HepG2 (cell line): ENCODE results near the gene OR5W2. TPM values are rescaled to one million over a fixed set of nuclear protein-coding genes. Genes with fewer than 3 reads are reported as not detected.
A peak's percentile ranks its signal among the peaks of the same experiment; 100 is the strongest.

Experiments used
- ATAC-seq: fragments of 200-7000 bp; cut with Tn5 transposase; 3 replicates; pipeline ENCODE4 v1.9.1; 2020; ENCODE audit warnings: mild to moderate bottlenecking, moderate library complexity
- BruUV-seq: library from RNA; stranded (reverse); fragments of 400-500 nt; replicated peaks from 2 replicates; lab custom pipeline; 2021; lab: Mats Ljungman, UMichigan
- CTCF ChIA-PET: fragments of 300-600 bp; formaldehyde crosslinking; extraction: SDS; loops from one replicate; lab custom pipeline; 2021; ENCODE audit warnings: low total read pairs, inconsistent platforms, low intra/inter-chr PET ratio; lab: Yijun Ruan, JAX
- POLR2A ChIA-PET: fragments of 350-600 bp; sonication (Branson Sonifier 250); formaldehyde crosslinking; loops from one replicate; lab custom pipeline; 2020; ENCODE audit warnings: antibody characterized with exemption, inconsistent platforms; lab: Yijun Ruan, JAX
- DNase-seq: peaks from one replicate; pipeline ENCODE4 v3.0.0-alpha.2; 2015; ENCODE audit warnings: low spot score
- FAIRE-seq: peaks from 3 replicates; lab custom pipeline; 2011; peaks lifted over from hg19 to GRCh38; lab: Jason Lieb, UNC
- H2AFZ ChIP-seq: one replicate; pipeline ENCODE4 v1.6.1; 2011; ENCODE audit warnings: low read length, inconsistent platforms
- H3K27ac ChIP-seq: fragments of 300-600 bp; 3 replicates; pipeline ENCODE4 v1.8.0; 2011; ENCODE audit warnings: mixed run types, mild to moderate bottlenecking, mixed read lengths, low read length, inconsistent platforms; ENCODE audit not compliant: insufficient read depth; ENCODE audit errors: extremely low read length
- H3K27me3 ChIP-seq, 2 experiments: fragments of 200-600 bp in 1 of 2; 2 replicates in 1 of 2; 3 replicates in 1 of 2; pipeline versions ENCODE4 v1.6.0 to v1.8.0; 2011; ENCODE audit warnings: low read length in 2 of 2, mild to moderate bottlenecking in 2 of 2, moderate library complexity in 2 of 2, inconsistent platforms in 1 of 2; ENCODE audit not compliant: insufficient read depth in 2 of 2, control insufficient read depth in 1 of 2
- H3K36me3 ChIP-seq, 2 experiments: fragments of 200-600 bp in 1 of 2; replicated peaks in 1 of 2; 2 replicates in 1 of 2; 3 replicates in 1 of 2; pipeline versions ENCODE4 v1.5.1 to v1.8.0; 2011; ENCODE audit warnings: low read length in 2 of 2, inconsistent platforms in 1 of 2; ENCODE audit not compliant: insufficient read depth in 2 of 2, control insufficient read depth in 1 of 2
- H3K4me1 ChIP-seq: 2 replicates; pipeline ENCODE4 v1.5.1; 2012; ENCODE audit warnings: low read length, inconsistent platforms; ENCODE audit not compliant: insufficient read depth
- H3K4me2 ChIP-seq: 2 replicates; pipeline ENCODE4 v1.6.0; 2011; ENCODE audit warnings: low read depth, low read length, inconsistent platforms
- H3K4me3 ChIP-seq, 3 experiments: fragments of 200-600 bp in 1 of 3; sonication (generic), shearing (Covaris generic) in 1 of 3; replicated peaks in 1 of 3; 2 replicates each; pipeline ENCODE4 v1.5.1; 2011 to 2016; ENCODE audit warnings: low read length in 3 of 3, inconsistent platforms in 2 of 3, low read depth in 2 of 3, mild to moderate bottlenecking in 2 of 3, control low read depth in 1 of 3, mixed read lengths in 1 of 3; ENCODE audit not compliant: insufficient read depth in 1 of 3
- H3K79me2 ChIP-seq: one replicate; pipeline ENCODE4 v1.6.1; 2011; ENCODE audit warnings: low read length, inconsistent platforms; ENCODE audit not compliant: insufficient read depth
- H3K9ac ChIP-seq: 2 replicates; pipeline ENCODE4 v1.6.0; 2011; ENCODE audit warnings: mild to moderate bottlenecking, low read depth, low read length, inconsistent platforms; ENCODE audit not compliant: insufficient read depth
- H3K9me3 ChIP-seq: 2 replicates; pipeline ENCODE4 v1.5.1; 2012; ENCODE audit warnings: mild to moderate bottlenecking, low read length
- H4K20me1 ChIP-seq: 2 replicates; pipeline ENCODE4 v1.6.0; 2011; ENCODE audit warnings: inconsistent platforms, mild to moderate bottlenecking, low read length, moderate library complexity; ENCODE audit not compliant: insufficient read depth
- CTCF ChIP-seq: sonication (generic); formaldehyde crosslinking; IDR thresholded peaks from 2 replicates; pipeline ENCODE4 v1.5.0; 2020; ENCODE audit warnings: mild to moderate bottlenecking, missing genetic modification reagents, moderate library complexity
- DDIT3 ChIP-seq: sonication (generic); formaldehyde crosslinking; IDR thresholded peaks from 2 replicates; pipeline ENCODE4 v1.4.0; 2020; ENCODE audit warnings: mild to moderate bottlenecking, missing genetic modification reagents
- ERF ChIP-seq: IDR thresholded peaks from 2 replicates; pipeline ENCODE4 v1.6.1; 2018; ENCODE audit warnings: missing biosample characterization, missing genetic modification reagents
- FOXA1 ChIP-seq, 2 experiments: fragments of 450-650 bp in 1 of 2; sonication (generic) in 1 of 2; formaldehyde crosslinking in 1 of 2; IDR thresholded peaks; 2 replicates each; pipeline versions ENCODE4 v1.4.0 to v1.6.1; 2016 to 2020; ENCODE audit warnings: missing genetic modification reagents in 1 of 2
- HDAC1 ChIP-seq: sonication (generic); formaldehyde crosslinking; IDR thresholded peaks from 2 replicates; pipeline ENCODE4 v1.5.1; 2020; ENCODE audit warnings: mild to moderate bottlenecking, missing genetic modification reagents
- HOXA3 ChIP-seq: sonication (generic); formaldehyde crosslinking; IDR thresholded peaks from 2 replicates; pipeline ENCODE4 v1.5.0; 2020; ENCODE audit warnings: missing genetic modification reagents
- ISL2 ChIP-seq: sonication (generic); formaldehyde crosslinking; IDR thresholded peaks from 2 replicates; pipeline ENCODE4 v1.5.0; 2020; ENCODE audit warnings: missing genetic modification reagents
- KLF13 ChIP-seq: sonication (generic); formaldehyde crosslinking; IDR thresholded peaks from 2 replicates; pipeline ENCODE4 v1.4.0; 2020; ENCODE audit warnings: mild to moderate bottlenecking, missing genetic modification reagents
- POLR2G ChIP-seq: fragments of 200-400 bp; formaldehyde crosslinking; IDR thresholded peaks from 2 replicates; pipeline ENCODE4 v1.6.1; 2018; ENCODE audit warnings: mild to moderate bottlenecking, low read depth, low read length, moderate library complexity
- RCOR2 ChIP-seq: IDR thresholded peaks from 2 replicates; pipeline ENCODE4 v1.6.1; 2016; ENCODE audit warnings: missing biosample characterization, missing genetic modification reagents
- SAFB2 ChIP-seq: sonication (generic); formaldehyde crosslinking; IDR thresholded peaks from 2 replicates; pipeline ENCODE4 v1.5.1; 2020; ENCODE audit warnings: missing genetic modification reagents, low read depth, mild to moderate bottlenecking, borderline replicate concordance
- WIZ ChIP-seq: sonication (generic); formaldehyde crosslinking; IDR thresholded peaks from 2 replicates; pipeline ENCODE4 v1.5.1; 2020; ENCODE audit warnings: mild to moderate bottlenecking, missing genetic modification reagents
- ZNF432 ChIP-seq: sonication (generic); formaldehyde crosslinking; IDR thresholded peaks from 2 replicates; pipeline ENCODE4 v1.5.0; 2020; ENCODE audit warnings: missing genetic modification reagents, mild to moderate bottlenecking, borderline replicate concordance
- ZNF468 ChIP-seq: sonication (generic); formaldehyde crosslinking; IDR thresholded peaks from 2 replicates; pipeline ENCODE4 v1.8.0; 2022; ENCODE audit warnings: mild to moderate bottlenecking, moderate library complexity, missing genetic modification reagents
- WGBS: methylation state at CpG from one replicate; pipeline ENCODE4 v1.1.6; 2017; ENCODE audit warnings: low lambda C conversion rate; 5-methylcytosine and 5-hydroxymethylcytosine counted together
- in situ Hi-C: cut with HindIII; loops from 2 replicates; pipeline ENCODE4 v1.10.0; 2017; ENCODE audit warnings: low pct_unique_long_range_greater_than_20kb; ENCODE audit not compliant: extremely low pct_ligation_motif_present
- intact Hi-C: fragments of 100-400 bp; cut with micrococcal nuclease; formaldehyde crosslinking; loops from one replicate; pipeline ENCODE4 v1.10.0; 2022; ENCODE audit not compliant: unreplicated experiment
- polyA plus RNA-seq, 8 experiments: library from polyadenylated mRNA; depleted of rRNA in 3 of 8; stranded (reverse) in 7 of 8; unstranded in 1 of 8; fragments of >200 nt; fragmentation: Illumina TruSeq in 4 of 8; extraction: Trizol in 4 of 8; gene quantifications; 2 replicates each; pipeline versions ENCODE4 v1.2.1 to v1.2.3, GENCODE V29; 2011 to 2016; ENCODE audit warnings: low read depth in 4 of 8, missing spikeins in 1 of 8, mixed read lengths in 1 of 8; ENCODE audit not compliant: insufficient read depth in 1 of 8
- total RNA-seq, 5 experiments: library from RNA; depleted of rRNA; stranded (reverse); fragments of >200 nt; fragmentation: Illumina TruSeq; extraction: Trizol; gene quantifications; 2 replicates each; pipeline ENCODE4 v1.2.3, GENCODE V29; 2016; ENCODE audit warnings: low read depth in 1 of 5
- TF ChIP-seq, protein P1 (sequence below): sonication (generic); formaldehyde crosslinking; IDR thresholded peaks from 2 replicates; pipeline ENCODE4 v1.9.0; 2021; ENCODE audit warnings: missing genetic modification reagents, borderline replicate concordance
- TF ChIP-seq, protein P2 (sequence below): sonication (generic); formaldehyde crosslinking; conservative IDR thresholded peaks from 2 replicates; pipeline ENCODE4 v1.8.1; 2023; ENCODE audit warnings: missing genetic modification reagents
- TF ChIP-seq, protein P3 (sequence below): sonication (generic); formaldehyde crosslinking; IDR thresholded peaks from 2 replicates; pipeline ENCODE4 v1.5.0; 2020; ENCODE audit warnings: missing genetic modification reagents
- TF ChIP-seq, protein P4 (sequence below): IDR thresholded peaks from 2 replicates; pipeline ENCODE4 v1.6.1; 2016; ENCODE audit warnings: control low read depth

Gene OR5W2
- total and polyA plus RNA-seq, 2 of the 13 experiments (the other 11 are each of a cell fraction or from before 2014, with no cell fraction given): not detected

- 13% methylated on average over 3 of the region's 3 CpGs for WGBS
- CTCF ChIA-PET: interaction anchor here (1.8 kb wide), 1 partner anchor 840 kb away, joined by 17 read pairs; no protein-coding TSS in a partner anchor
- Histone ChIP-seq H3K27ac (no peak overlapping the region), H3K79me2 (no peaks in the 10 kb centered on the region), H3K4me1 (no peaks in the 10 kb centered on the region), H3K4me2 (no peak overlapping the region), H3K9ac (no peak overlapping the region), H3K36me3 (no peaks in the 10 kb centered on the region), H3K27me3 (no peaks in the 10 kb centered on the region), H3K4me3 (no peak overlapping the region), H2AFZ (no peak overlapping the region), H4K20me1 (no peaks in the 10 kb centered on the region), H3K9me3 (no peaks in the 10 kb centered on the region)
- intact Hi-C loops: loop anchor here (1.0 kb wide), 1 partner anchor 840 kb away; no protein-coding TSS in a partner anchor
- BruUV-seq: no TSS peak
- DNase-seq (peak; percentile 23), ATAC-seq (peak; percentile 40; the same call in 1 of the 3 replicates), FAIRE-seq (peak; percentile 12)
- in situ Hi-C loops: loop anchor here (5.0 kb wide), 1 partner anchor 834 kb away; no protein-coding TSS in a partner anchor
- POLR2A ChIA-PET: no interaction called here
- TF ChIP-seq, protein P1, sequence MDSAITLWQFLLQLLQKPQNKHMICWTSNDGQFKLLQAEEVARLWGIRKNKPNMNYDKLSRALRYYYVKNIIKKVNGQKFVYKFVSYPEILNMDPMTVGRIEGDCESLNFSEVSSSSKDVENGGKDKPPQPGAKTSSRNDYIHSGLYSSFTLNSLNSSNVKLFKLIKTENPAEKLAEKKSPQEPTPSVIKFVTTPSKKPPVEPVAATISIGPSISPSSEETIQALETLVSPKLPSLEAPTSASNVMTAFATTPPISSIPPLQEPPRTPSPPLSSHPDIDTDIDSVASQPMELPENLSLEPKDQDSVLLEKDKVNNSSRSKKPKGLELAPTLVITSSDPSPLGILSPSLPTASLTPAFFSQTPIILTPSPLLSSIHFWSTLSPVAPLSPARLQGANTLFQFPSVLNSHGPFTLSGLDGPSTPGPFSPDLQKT (CRISPR knock-in tag): no peak
- TF ChIP-seq HOXA3 (CRISPR knock-in tag) (no peak), POLR2G (no peak), WIZ (no peak), ERF (CRISPR knock-in tag) (no peak), CTCF (peak; percentile 63), KLF13 (CRISPR knock-in tag) (no peak), FOXA1 (IDR thresholded peaks at IDR 0.05) (no peak), FOXA1 (CRISPR knock-in tag; IDR thresholded peaks at IDR 0.05) (0 out of 2 replicates have a peak, but pooled peaks have one; percentile 37), DDIT3 (CRISPR knock-in tag) (no peak), ZNF432 (CRISPR knock-in tag) (no peak), HDAC1 (CRISPR knock-in tag) (no peak), SAFB2 (no peak), ZNF468 (CRISPR knock-in tag) (no peak), ISL2 (CRISPR knock-in tag) (no peak), RCOR2 (CRISPR knock-in tag) (no peak)
- TF ChIP-seq, protein P2, sequence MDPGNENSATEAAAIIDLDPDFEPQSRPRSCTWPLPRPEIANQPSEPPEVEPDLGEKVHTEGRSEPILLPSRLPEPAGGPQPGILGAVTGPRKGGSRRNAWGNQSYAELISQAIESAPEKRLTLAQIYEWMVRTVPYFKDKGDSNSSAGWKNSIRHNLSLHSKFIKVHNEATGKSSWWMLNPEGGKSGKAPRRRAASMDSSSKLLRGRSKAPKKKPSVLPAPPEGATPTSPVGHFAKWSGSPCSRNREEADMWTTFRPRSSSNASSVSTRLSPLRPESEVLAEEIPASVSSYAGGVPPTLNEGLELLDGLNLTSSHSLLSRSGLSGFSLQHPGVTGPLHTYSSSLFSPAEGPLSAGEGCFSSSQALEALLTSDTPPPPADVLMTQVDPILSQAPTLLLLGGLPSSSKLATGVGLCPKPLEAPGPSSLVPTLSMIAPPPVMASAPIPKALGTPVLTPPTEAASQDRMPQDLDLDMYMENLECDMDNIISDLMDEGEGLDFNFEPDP: no peak
- TF ChIP-seq, protein P3, sequence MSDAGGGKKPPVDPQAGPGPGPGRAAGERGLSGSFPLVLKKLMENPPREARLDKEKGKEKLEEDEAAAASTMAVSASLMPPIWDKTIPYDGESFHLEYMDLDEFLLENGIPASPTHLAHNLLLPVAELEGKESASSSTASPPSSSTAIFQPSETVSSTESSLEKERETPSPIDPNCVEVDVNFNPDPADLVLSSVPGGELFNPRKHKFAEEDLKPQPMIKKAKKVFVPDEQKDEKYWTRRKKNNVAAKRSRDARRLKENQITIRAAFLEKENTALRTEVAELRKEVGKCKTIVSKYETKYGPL (CRISPR knock-in tag): peak; percentile 76; the same call in 1 of the 2 replicates
- TF ChIP-seq, protein P4, sequence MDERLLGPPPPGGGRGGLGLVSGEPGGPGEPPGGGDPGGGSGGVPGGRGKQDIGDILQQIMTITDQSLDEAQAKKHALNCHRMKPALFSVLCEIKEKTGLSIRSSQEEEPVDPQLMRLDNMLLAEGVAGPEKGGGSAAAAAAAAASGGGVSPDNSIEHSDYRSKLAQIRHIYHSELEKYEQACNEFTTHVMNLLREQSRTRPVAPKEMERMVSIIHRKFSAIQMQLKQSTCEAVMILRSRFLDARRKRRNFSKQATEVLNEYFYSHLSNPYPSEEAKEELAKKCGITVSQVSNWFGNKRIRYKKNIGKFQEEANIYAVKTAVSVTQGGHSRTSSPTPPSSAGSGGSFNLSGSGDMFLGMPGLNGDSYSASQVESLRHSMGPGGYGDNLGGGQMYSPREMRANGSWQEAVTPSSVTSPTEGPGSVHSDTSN: no peak
Measured at GRCh38 chr11:55942785-55943392, 28.5 kb upstream of the OR5W2 start.
